Measurements from ENCODE around the gene PALM3.

GRCh38 chr19:14081797-14082674 lies 20.2 kb upstream of the PALM3 start:
- no peak for TF ChIP-seq SIN3A (IDR thresholded peaks at IDR 0.05; ENCODE audit: borderline replicate concordance, insufficient read depth, low read length)
- no peak for TF ChIP-seq REST (IDR thresholded peaks at IDR 0.05; ENCODE audit: insufficient read depth in 1 of 2, low read depth in 2 of 2, low read length in 2 of 2)
- no peak for TF ChIP-seq POLR2AphosphoS5 (IDR thresholded peaks at IDR 0.05; ENCODE audit: low read depth, low read length)
- TF ChIP-seq TAF1 (IDR thresholded peaks at IDR 0.05; ENCODE audit: borderline replicate concordance, insufficient read depth, low read length), result no peak

All from PFSK-1 (cell line).